ENCODE results near the gene ANKRD16.
"Not testable (repeated sequence)": the region's sequence is repeated elsewhere in the genome, so short reads cannot be mapped to it uniquely, and the experiment has no call there.

ANKRD16 gene

DNA sequence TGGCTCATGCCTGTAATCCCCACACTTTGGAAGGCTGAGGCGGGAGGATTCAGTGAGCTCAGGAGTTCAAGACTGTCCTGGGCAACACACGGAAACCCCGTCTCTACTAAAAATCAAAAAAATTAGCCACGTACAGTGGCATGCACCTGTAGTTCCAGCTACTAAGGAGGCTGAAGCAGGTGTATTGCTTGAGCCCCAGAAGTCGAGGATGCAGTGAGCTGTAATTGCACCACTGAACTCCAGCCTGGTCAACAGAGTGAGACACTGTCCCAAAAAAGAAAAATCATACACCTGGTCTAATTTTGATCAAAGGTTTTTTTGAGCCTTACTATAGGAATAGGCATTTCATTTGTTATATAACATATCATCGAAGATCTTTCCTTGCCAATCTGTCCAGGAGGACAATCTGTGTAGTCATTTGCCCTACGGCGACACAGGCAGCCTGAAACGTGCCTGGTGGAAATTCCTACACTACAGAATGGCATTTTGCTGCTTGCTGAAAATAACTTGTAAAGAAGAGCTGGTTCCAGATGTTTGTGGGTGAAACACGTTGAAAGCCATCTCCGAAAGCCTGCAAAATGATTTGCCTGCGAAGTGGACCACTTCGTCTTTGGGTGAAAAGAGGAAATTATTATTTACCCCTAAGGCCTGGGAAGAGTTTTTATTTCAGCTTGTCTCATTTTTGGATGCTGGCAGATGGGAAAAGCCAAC lies 45.2 kb downstream of the ANKRD16 start:
- DNase-seq (ENCODE audit: low read depth) = no peak
- no peak overlapping the region for H3K4me3 ChIP-seq (ENCODE audit: low read depth, low read length)

DNA sequence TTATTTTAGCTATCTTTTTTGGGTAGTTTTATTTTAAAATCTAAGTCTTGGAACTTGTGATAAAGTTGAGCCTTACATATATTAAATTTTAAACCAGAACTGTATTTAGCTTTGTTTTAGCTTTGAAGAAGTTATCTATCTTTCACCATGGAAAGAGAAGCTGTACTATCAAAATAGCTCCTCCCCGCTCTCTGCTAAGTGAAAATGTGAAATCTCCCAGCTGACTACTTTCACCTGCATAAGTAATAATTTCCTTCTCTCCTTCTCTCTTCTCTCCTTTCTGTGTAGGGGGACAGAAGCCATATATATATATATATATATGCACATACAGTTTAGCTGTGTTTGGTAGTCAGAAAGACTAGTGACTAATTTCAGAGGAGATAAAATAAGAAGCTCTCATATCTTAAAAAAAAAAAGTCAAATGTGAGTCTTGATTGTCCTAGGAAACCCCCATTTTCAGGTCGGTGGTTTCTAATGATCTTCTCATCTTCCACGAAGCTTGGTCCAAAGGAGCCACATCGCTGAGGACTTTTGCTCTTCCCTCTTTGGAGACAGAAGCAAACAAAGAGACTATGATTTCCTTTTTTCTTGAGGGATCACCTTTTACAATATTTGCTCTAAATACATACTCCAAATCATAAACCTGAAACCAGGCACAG lies 45.9 kb downstream of the ANKRD16 start:
- no peak overlapping the region for H3K4me3 ChIP-seq (ENCODE audit: low read depth, low read length)
- no peak for DNase-seq (ENCODE audit: low read depth)

DNA sequence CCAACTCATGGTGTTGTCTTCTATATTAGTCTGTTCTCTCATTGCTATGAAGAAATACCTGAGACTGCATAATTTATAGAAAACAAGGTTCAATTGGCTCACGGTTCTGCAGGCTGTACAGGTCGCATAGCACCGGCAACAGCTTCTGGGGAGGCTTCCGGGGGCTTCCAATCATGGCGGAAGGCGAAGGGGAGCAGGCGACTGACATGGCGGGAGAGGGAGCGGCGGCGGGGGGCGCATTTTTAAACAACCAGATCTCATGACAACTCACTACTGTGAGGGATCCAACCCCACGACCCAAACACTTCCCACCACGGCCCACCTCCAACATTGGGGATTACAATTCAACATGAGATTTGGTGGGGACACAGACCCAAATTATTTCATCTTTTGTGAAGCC lies 47.7 kb downstream of the ANKRD16 start:
- H3K4me3 ChIP-seq (ENCODE audit: low read depth, low read length) = no peak overlapping the region
- DNase-seq (ENCODE audit: low read depth) = no peak

DNA sequence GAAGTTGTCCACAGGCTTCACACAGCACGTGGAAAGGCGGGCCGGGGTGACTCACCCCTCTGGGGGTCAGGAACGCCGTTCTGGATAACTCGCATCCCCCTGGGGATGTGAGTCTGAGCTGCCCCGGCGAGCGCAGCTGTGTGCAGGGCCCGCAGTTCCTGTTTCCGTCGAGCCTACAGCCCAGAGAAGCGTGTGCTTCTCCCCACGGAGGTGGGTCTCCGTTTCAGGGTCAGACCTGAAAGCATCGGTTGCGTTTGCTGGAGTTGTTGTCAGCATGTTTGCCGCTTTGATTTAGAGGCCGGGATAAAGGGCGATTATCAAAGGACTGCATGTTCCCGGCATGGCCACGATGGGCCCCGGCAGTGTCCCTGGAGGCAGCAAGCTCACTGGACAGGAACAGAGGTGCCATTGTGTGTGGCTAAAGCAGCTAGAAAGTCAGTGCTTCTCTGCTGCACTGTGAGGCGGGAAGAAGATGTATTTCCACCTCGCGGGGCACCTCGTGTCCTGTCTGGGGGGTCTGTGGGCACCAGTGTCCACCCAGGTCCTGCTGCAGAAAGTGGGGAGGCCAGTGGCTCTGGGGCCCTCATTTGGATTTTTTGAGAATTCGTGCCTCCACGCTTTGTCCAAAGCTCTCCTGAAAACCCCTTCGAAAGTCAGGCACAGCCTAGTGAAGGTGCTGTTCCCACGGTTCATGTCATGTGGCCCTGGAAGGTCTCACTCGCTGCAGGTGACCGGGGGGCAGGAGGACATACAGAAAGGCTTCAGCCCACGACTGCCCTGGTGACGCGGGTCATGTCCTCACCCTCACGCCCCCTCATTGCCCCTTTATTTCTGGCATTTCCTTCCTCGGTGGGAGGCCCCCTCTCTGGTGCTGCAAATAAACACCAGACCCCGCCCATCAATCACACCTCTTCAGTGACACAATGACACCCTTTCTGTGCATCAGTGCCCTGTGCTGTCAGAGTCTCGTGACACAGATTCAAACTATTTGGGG lies 49.1 kb downstream of the ANKRD16 start:
- H3K4me3 ChIP-seq (ENCODE audit: low read depth, low read length) = no peak overlapping the region

DNA sequence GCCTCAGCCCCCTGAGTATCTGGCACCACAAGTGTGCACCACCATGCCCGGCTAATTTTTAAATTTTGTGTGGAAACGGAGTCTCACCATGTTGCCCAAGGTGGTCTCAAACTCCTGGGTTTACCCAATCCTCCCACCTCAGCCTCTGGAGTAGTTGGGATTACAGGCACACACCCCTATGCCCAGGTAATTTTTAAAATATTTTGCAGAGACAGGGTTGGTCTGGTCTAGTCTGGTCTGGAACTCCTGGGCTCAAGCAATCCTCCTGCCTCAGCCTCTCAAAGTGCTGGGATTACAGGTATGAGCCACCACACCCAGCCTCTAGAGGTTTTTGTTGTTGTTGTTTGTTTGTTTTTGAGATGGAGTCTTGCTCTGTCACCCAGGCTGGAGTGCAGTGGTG lies 53.5 kb downstream of the ANKRD16 start:
- DNase-seq (ENCODE audit: low read depth); H3K4me3 ChIP-seq (ENCODE audit: low read depth, low read length): not testable (repeated sequence)

More for the DNA sequence above, 49.1 kb downstream of the ANKRD16 start:
- peak; percentile 32 for DNase-seq (ENCODE audit: low read depth)

DNA sequence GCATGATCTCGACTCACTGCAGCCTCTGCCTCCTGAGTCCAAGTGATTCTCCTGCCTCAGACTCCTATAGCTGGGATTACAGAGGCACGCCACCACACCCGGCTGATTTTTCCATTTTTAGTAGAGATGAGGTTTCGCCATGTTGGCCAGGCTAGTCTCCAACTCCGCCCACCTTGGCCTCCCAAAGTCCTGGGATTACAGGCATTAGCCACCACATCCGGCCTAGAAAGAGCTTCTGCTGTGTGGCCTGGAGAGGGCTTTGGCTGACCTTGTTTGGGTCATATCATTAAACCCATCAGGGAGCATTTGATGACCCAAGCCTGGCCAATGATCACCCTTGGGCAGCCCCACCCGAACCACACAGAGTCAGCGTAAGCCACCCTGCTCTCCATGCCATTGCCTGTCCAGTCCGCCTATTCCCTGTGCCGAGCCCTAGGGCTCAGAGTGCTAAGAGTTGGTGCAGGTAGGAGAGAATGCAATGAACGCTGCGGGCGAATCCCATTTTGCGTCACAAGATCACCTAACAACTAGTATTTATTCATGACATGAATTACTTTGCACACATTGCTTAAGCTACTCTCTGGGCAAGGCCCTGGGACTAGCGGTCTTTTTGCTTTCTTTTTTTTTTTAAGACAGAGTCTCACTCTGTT lies 54.1 kb downstream of the ANKRD16 start:
- no peak overlapping the region for H3K4me3 ChIP-seq (ENCODE audit: low read depth, low read length)
- DNase-seq (ENCODE audit: low read depth) = no peak

DNA sequence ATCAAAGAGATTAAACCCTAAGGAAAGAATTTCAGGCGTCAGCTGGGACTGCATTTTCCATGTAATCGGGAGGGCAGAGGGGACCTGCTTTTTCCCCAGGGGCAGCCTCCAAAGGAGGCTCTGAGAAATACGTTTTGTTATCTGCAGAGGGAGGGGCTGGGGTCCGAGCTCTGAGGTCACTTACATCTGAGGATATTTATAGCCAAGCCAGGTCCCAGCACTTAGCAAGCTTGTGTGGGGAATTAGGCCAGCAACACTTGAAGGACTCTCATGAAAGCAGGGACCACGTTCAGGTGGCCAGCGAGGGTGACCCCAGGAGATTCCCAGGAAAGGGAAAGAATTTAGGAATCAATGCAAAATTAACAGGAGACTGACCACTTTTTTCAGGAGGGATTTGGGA lies 55.9 kb downstream of the ANKRD16 start:
- no peak overlapping the region for H3K4me3 ChIP-seq (ENCODE audit: low read depth, low read length)
- DNase-seq (ENCODE audit: low read depth) = no peak

DNA sequence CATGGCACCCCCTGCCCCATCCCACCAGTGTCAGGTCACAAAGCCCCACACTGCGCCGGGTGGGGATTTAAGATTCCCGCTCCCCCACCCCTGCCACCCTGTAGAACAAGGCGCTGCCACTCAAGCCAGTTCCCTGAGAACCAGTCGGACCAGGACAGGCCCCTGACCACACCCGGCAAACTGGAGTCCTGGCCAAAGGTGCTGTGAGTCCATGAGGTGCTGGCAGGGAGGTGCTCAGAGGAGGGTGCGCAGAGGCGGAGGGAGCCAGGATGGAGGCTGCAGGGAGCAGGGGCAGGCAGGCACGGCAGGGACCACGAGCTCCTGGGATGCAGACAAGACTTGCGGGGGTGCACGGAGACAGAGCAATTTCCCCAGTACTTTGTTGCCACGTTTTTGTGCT lies 56.7 kb downstream of the ANKRD16 start:
- DNase-seq (ENCODE audit: low read depth) = no peak

DNA sequence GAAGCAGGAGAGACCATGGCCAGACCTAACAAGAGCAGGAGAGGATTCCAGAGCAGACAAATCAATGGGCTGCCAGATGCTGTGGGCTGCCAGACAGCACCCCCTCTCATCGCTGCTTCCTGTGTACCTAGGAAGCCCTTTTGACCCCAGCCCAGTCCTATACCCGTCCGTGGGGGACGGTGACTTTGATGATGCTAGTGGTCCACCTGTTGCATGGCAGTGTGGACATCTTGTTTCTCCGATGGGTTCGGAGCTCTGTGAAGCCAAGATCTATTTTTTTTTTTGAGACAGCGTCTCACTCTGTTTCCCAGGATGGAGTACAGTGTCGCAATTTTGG lies 58.3 kb downstream of the ANKRD16 start:
- no peak for DNase-seq (ENCODE audit: low read depth)
- H3K4me3 ChIP-seq (ENCODE audit: low read depth, low read length) = no peak overlapping the region

More for the DNA sequence above, 56.7 kb downstream of the ANKRD16 start:
- no peak overlapping the region for H3K4me3 ChIP-seq (ENCODE audit: low read depth, low read length)

DNA sequence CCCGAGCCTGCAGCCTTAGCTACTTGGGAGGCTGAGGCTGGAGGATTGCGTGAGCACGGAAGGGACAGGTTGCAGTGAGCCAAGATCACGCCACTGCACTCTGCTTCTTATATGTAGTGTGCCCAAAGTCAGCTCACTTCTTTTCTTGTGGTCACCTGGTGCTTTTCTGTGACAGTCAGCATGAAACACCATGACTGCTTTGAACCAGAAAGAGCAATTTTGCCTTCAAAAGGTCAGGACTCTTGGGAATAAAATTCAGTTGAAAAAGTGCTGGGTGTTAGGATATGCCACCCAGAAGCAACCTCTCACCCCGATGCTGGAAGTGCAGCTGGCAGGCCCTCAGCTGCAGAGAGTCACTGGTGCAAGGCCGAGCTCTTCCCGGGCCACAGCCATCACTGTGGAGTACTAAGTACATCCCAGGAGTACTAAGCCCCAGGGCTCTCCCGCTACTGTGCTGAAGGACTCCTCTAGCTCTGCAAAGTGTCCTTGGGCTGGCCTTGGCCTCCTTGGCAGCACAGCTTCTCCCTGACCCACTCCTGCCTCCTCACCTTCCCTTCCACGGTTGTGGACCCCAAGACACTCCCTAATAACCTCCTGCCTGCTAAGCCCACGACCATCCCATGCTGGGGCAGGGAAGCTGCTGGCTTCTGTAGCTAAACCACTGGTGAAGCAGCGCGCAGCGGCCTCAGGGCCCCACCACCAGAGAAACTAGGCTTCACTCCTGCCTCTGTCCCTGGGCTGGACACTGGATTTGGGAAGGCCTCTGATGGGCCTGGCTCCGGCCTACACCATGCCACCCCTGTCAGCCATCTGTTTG lies 58.9 kb downstream of the ANKRD16 start:
- no peak overlapping the region for H3K4me3 ChIP-seq (ENCODE audit: low read depth, low read length)
- DNase-seq (ENCODE audit: low read depth) = no peak

DNA sequence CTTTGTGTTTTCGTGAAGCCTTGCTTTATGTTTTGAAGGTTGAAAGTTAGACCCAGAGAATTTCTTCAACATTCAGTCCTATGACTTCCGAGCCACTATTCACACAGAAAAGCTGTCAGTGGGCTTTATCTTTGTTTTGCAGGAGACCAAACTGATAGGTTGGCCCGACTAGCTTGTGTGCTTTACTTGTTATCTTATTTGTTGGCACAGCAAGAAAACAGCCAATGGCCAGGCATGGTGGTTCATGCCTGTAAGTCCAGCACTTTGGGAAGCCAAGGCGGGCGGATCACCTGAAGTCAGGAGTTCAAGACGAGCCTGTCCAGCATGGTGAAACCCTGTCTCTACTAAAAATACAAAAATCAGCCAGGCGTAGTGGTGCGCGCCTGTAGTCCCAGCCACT lies 60.4 kb downstream of the ANKRD16 start:
- no peak overlapping the region for H3K4me3 ChIP-seq (ENCODE audit: low read depth, low read length)
- no peak for DNase-seq (ENCODE audit: low read depth)

DNA sequence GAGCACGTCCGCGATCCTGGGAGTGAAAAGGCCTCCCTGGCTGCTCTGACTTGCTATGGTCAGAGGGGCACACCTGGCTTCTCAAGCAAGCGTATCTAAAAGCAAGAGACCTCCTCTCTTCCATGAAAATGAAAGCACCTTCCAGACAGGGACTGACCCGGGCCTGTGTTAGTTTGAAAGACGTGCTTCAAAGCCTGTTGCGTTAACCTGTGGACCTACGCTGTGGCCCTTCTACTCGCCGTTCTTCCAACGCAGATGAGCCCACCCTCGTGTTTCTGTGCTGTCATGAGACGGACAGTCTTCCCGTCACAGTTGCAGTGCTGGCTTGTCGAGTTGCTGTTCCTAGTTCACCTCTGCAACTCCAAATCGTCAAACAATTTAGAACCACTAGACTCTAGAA lies 61.0 kb downstream of the ANKRD16 start:
- no peak overlapping the region for H3K4me3 ChIP-seq (ENCODE audit: low read depth, low read length)
- DNase-seq (ENCODE audit: low read depth) = no peak

DNA sequence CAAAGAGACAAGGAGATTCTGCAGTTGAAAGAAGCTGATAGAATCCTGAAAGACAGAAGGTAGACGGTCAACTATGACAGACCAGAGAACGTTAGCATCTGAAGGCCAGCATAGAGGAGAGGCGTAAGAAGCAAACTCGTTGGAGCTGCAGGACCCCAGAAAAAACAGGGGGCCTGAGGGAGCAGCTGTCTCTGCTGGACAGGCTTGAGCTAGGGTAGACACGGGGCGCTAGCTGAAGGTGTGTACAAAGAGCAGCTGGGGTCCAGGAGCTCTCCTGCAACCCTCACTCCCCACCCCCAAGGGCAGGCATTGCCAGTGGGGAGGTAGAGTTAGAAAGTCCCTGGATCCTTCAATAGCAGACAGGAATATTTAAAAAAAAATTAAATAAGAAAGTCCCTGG lies 61.9 kb downstream of the ANKRD16 start:
- H3K4me3 ChIP-seq (ENCODE audit: low read depth, low read length) = no peak overlapping the region
- DNase-seq (ENCODE audit: low read depth) = no peak

DNA sequence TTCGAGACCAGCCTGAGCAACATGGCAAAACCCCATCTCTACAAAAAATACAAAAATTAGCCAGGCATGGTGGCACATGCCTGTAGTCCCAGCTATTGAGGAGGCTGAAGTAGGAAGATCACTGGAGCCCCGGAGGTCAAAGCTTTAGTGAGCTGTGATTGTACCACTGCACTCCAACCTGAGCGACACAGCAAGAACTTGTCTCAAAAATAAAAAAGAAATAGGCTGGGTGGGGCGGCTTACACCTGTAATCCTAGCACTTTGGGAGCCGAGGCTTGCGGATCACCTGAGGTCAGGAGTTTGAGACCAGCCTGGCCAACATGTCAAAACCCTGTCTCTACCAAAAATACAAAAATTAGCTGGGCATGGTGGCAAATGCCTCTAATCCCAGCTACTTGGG lies 63.2 kb downstream of the ANKRD16 start:
- H3K4me3 ChIP-seq (ENCODE audit: low read depth, low read length); DNase-seq (ENCODE audit: low read depth): not testable (repeated sequence)

DNA sequence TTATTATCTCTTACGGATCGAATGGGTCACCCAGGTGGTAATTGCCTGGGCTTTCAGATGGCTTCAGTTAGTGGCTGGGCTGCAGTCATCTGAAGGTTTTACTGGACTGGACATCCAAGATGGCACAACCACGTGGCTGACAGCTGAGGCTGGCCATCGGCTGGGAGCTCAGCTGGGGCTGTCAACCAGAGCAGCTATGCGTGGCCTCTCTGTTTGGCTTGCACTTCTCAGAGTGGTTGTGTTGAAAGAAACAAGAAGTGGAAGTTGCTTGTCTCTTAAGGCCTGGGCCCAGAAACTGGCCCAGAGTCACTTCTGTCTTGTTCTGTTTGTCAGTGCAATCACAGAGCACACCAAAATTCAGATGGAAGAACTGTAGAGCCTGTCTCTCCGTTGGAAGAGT lies 70.8 kb downstream of the ANKRD16 start:
- DNase-seq (ENCODE audit: low read depth) = no peak

DNA sequence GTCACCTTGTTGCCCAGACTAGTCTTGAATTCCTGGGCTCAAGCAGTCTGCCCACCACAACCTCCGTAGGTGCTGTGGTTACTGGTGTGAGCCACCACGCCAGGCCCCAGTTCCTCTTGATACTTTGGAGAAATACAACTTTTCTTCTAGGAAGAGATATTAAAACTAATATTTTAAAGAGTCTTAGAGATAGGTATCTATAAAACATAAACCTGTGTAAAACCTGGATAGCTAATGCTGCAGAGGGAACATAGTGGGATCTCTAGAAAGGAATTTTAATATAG lies 71.7 kb downstream of the ANKRD16 start:
- H3K4me3 ChIP-seq (ENCODE audit: low read depth, low read length) = no peak overlapping the region
- DNase-seq (ENCODE audit: low read depth) = no peak

More for the DNA sequence above, 70.8 kb downstream of the ANKRD16 start:
- no peak overlapping the region for H3K4me3 ChIP-seq (ENCODE audit: low read depth, low read length)

DNA sequence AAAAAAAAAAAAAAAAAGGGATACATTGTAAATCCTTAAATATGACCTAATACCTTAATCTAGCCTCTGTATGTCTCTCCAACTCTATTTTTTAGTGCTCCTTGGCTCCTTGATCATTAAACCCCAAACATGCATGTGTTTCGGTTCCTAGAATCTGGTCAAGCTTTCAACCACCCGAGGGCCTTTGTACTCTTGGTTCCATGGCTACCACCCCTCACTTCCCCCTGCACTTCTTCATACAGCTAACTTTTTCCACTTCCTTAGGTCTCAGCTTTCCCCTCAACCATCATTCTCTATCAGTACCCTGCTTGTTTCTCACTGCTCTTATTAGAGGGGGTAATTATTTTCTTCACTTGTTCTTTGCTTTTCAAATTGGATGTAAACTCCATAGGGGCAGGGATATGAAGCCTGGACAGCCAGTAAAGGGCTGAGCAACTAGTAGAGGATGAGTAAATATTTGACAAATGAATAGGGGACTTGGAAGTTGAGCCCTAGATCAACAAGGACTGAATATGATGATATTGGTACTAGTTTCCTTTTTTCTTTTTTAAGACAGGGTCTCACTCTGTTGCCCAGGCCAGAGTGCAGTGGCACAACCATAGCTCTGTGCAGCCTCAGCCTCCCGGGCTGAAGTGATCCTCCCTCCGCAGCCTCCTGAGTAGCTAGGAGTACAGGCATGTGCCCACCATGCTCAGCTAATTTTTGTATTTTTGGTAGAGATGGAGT lies 72.2 kb downstream of the ANKRD16 start:
- H3K4me3 ChIP-seq (ENCODE audit: low read depth, low read length) = no peak overlapping the region
- no peak for DNase-seq (ENCODE audit: low read depth)

DNA sequence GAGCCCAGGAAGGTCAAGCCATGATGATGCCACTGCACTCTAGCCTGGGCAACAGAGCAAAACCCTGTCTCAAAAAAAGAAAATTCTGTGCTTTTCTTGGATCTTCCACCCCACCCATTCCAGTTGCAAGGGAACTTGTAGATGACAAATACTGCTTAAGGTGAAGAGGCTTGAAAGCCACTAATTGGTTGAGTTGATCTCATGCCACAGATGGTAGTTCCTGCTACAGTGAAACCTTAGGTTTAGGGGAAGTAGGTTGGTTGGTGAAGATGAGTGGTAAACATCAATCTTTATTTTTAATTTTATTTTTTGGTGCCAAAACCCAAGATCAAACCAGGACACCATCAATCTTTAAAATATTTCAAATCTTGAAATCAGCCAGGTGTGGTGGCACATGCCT lies 73.5 kb downstream of the ANKRD16 start:
- DNase-seq (ENCODE audit: low read depth) = no peak
- no peak overlapping the region for H3K4me3 ChIP-seq (ENCODE audit: low read depth, low read length)
